Stomach (tissue), 4 donors: ENCODE measurements around the gene NCAPD3.

Source experiments
- CTCF ChIP-seq, 7 experiments: fragments of 450-650 bp in 4 of 7; fragments of 200-600 bp in 3 of 7; sonication (generic) in 3 of 7; IDR thresholded peaks; one replicate each; pipeline ENCODE4 v1.5.1; 2016 to 2019; ENCODE audit warnings: antibody characterized with exemption in 7 of 7, control low read depth in 2 of 7, mild to moderate bottlenecking in 1 of 7
- EP300 ChIP-seq: sonication (generic); formaldehyde crosslinking; IDR thresholded peaks from one replicate; pipeline ENCODE4 v1.6.1; 2017; ENCODE audit warnings: antibody characterized with exemption
- POLR2AphosphoS5 ChIP-seq, 3 donors: sonication (generic); formaldehyde crosslinking; IDR thresholded peaks; one replicate each; pipeline ENCODE4 v1.6.1; 2016; ENCODE audit warnings: antibody characterized with exemption in 3 of 3

- TF ChIP-seq CTCF (IDR thresholded peaks at IDR 0.05) (peak in 5 of 7 experiments; percentile 40 to 83 (median 63)), POLR2AphosphoS5 (IDR thresholded peaks at IDR 0.05) (no peak), EP300 (no peak)
Measured at GRCh38 chr11:134207538-134208239, 16.1 kb downstream of the NCAPD3 start.
